ENCODE data around the gene MTA3. TPM values are rescaled to one million over a fixed set of nuclear protein-coding genes. Genes with fewer than 3 reads are reported as not detected.

MTA3 gene
- total and polyA plus RNA-seq, 2 donors (not counting 3 experiments of a cell fraction or from before 2014, with no cell fraction given): 36.3 to 53.3 TPM

- ChIA-PET POLR2A (interaction anchor here (0.6 kb wide), 1 partner anchor 211 kb away, joined by 5 read pairs; no protein-coding TSS in a partner anchor), CTCF (interaction anchor here (0.5 to 1.2 kb wide), 4 partner anchors 17 to 411 kb away, joined by 3 read pairs; no protein-coding TSS in a partner anchor)
Observed at GRCh38 chr2:42523341-42523740, 45.1 kb upstream of the MTA3 start.

More at GRCh38 chr2:42523341-42523740, 45.1 kb upstream of the MTA3 start:
- Histone ChIP-seq H3K4me1 (ENCODE audit: control insufficient read depth, extremely low read depth, insufficient read depth, low read length) (no peaks in the 10 kb centered on the region), H3K27ac (ENCODE audit: insufficient read depth, low read depth, low read length) (no peak overlapping the region), H3K9me1 (replicated peaks; ENCODE audit: control insufficient read depth, extremely low read depth, insufficient read depth, low read length) (no peaks in the 10 kb centered on the region), H3K27me3 (ENCODE audit: control insufficient read depth in 2 of 2, insufficient read depth in 2 of 2, low read length in 2 of 2) (no peaks in the 10 kb centered on the region), H3K79me2 (ENCODE audit: control insufficient read depth, insufficient read depth, low read length) (no peaks in the 10 kb centered on the region), H3K9ac (replicated peaks; ENCODE audit: extremely low read depth, insufficient read depth, low read length) (no peak overlapping the region), H3K4me3 (replicated peaks in 1 of 3; ENCODE audit: insufficient read depth in 1 of 3, low read depth in 1 of 3, low read length in 3 of 3) (no peak overlapping the region), H4K20me1 (replicated peaks; ENCODE audit: control insufficient read depth, extremely low read depth, insufficient read depth, low read length) (no peaks in the 10 kb centered on the region), H3K9me3 (replicated peaks; ENCODE audit: control insufficient read depth, insufficient read depth, low read length) (no peaks in the 10 kb centered on the region), H2AFZ (ENCODE audit: low read depth, low read length) (no peak overlapping the region), H3K4me2 (ENCODE audit: insufficient read depth, low read length) (no peak overlapping the region), H3K36me3 (ENCODE audit: control insufficient read depth in 2 of 2, extremely low read depth in 1 of 2, insufficient read depth in 2 of 2, low read length in 2 of 2) (no peaks in the 10 kb centered on the region)
- TF ChIP-seq GATA2 (IDR thresholded peaks at IDR 0.05; ENCODE audit: insufficient read depth, insufficient read length, low read depth, low read length) (no peak), FOS (IDR thresholded peaks at IDR 0.05; ENCODE audit: borderline replicate concordance, insufficient read depth, low read length) (no peak), CTCF (IDR thresholded peaks at IDR 0.05; ENCODE audit: extremely low read depth in 1 of 2, insufficient read depth in 1 of 2, low read depth in 1 of 2, low read length in 2 of 2) (no peak), POLR2AphosphoS5 (IDR thresholded peaks at IDR 0.05; ENCODE audit: insufficient read depth, low read depth, low read length) (no peak), MAX (IDR thresholded peaks at IDR 0.05; ENCODE audit: insufficient read depth, insufficient read length) (no peak), MYC (IDR thresholded peaks at IDR 0.05; ENCODE audit: low read depth, low read length) (no peak), JUN (IDR thresholded peaks at IDR 0.05; ENCODE audit: borderline replicate concordance, insufficient read depth, insufficient read length, low read depth) (no peak), POLR2A (IDR thresholded peaks at IDR 0.05; ENCODE audit: low read depth, low read length) (no peak), EZH2 (IDR thresholded peaks at IDR 0.05; ENCODE audit: borderline replicate concordance, low read depth, low read length, severe bottlenecking) (no peak)
- DNase-seq (ENCODE audit: low read depth, low spot score) (no peak), FAIRE-seq (no peak)
- intact Hi-C loops (cut with micrococcal nuclease): no loop called here
- no TSS peak for BruUV-seq (replicated peaks)
- dilution Hi-C loops (cut with MboI; ENCODE audit: extremely low pct_ligation_motif_present, low sequenced_read_pairs): no loop called here

All from endothelial cell of umbilical vein (primary cell).